ENCODE measurements around the gene TMEM208.

Gene TMEM208

GRCh38 chr16:67191995-67192681 lies 34.8 kb upstream of the TMEM208 start, which contains the start of gene E2F4:
Gene E2F4 (plus strand): TSS chr16:67192155. CDS start chr16:67192228, 73 bp downstream.
- DNase-seq = peak; percentile 77 to 88 (median 79)

GRCh38 chr16:67192781-67193361 lies 34.1 kb upstream of the TMEM208 start:
- DNase-seq = no peak

- DNase-seq = no peak
Measured at GRCh38 chr16:67193536-67193935, 33.4 kb upstream of the TMEM208 start.

- no peak for DNase-seq
Measured at GRCh38 chr16:67194260-67194659, 32.7 kb upstream of the TMEM208 start.

- DNase-seq = no peak
Measured at GRCh38 chr16:67195676-67196075, 31.3 kb upstream of the TMEM208 start.

GRCh38 chr16:67196881-67197280 lies 30.0 kb upstream of the TMEM208 start:
- DNase-seq = no peak

- DNase-seq = no peak
Measured at GRCh38 chr16:67197704-67198103, 29.2 kb upstream of the TMEM208 start.

- DNase-seq = peak in 2 of 3 experiments; percentile 12 to 33
Measured at GRCh38 chr16:67198238-67198734, 28.6 kb upstream of the TMEM208 start.

- peak; percentile 16 to 39 (median 18) for DNase-seq
Measured at GRCh38 chr16:67199011-67199807, 27.7 kb upstream of the TMEM208 start, which contains the start of gene ELMO3. Gene ELMO3 (plus strand): TSS chr16:67199131. CDS start chr16:67199327, 196 bp downstream.

GRCh38 chr16:67199808-67200198 lies 27.1 kb upstream of the TMEM208 start:
- DNase-seq = no peak

GRCh38 chr16:67200491-67200890 lies 26.4 kb upstream of the TMEM208 start:
- no peak for DNase-seq

- no peak for DNase-seq
Measured at GRCh38 chr16:67201411-67202345, 25.3 kb upstream of the TMEM208 start.

- DNase-seq = no peak
Measured at GRCh38 chr16:67202426-67202825, 24.5 kb upstream of the TMEM208 start.

GRCh38 chr16:67202956-67203493 lies 23.9 kb upstream of the TMEM208 start:
- DNase-seq = no peak

GRCh38 chr16:67204076-67204475 lies 22.9 kb upstream of the TMEM208 start:
- DNase-seq = no peak

- no peak for DNase-seq
Measured at GRCh38 chr16:67206129-67206837, 20.6 kb upstream of the TMEM208 start.

- no peak for DNase-seq
Measured at GRCh38 chr16:67206838-67207248, 20.1 kb upstream of the TMEM208 start.

GRCh38 chr16:67207249-67208091 lies 19.5 kb upstream of the TMEM208 start:
- no peak for DNase-seq

GRCh38 chr16:67208154-67208896 lies 18.6 kb upstream of the TMEM208 start:
- no peak for DNase-seq

- no peak for DNase-seq
Measured at GRCh38 chr16:67209565-67209964, 17.4 kb upstream of the TMEM208 start.

Data from NCI-H1417 (cell line).